Embryonic facial prominence (tissue), 1 donor: ENCODE results near the gene ABCF3.

Experiments
- DNase-seq: peaks from one replicate; pipeline ENCODE4 v3.0.0-alpha.2; 2016; ENCODE audit errors: extremely low spot score

ABCF3 gene

GRCh38 chr3:184167786-184168185 lies 18.2 kb upstream of the ABCF3 start:
- no peak for DNase-seq

DNA sequence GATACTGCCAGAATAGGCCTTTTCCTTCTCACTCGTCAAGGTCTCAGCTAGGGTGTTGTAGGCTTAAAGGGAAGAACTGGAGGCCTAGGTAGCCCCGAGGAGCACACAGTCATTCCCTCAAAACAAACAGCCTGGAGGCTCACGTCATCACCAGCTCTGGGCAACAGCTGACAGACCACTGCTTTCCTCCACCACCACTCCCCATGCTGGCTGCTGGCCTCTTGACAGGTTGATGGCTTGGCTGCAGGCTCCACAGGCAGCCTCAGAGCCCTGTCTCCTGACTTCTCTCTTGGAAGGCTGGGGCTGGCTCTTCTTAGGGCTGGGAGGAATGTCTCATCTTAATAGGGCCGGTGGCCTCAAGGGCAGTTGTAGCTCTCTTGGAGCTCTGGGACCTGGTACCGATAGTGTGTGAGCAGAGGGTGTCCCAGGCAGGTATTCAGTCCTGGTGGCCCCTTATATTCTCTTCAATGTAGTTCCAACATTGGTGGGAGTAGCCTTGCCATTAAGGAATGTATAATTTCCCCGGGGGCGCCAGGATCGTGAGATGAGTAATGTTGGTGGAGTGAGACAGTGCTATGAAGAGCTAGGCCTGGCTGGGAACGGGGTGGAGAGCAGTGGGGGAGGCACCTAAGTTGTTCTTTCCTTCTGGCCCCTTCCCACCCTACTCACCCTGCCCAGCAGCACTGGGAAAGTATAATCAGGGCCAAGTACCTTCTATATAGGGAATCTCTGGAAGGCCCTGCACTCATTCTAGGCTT lies 17.5 kb upstream of the ABCF3 start:
- no peak for DNase-seq

GRCh38 chr3:184169896-184170875 lies 15.8 kb upstream of the ABCF3 start:
- no peak for DNase-seq

- no peak for DNase-seq
These were observed 14.4 kb upstream of the ABCF3 start for GRCh38 chr3:184171562-184171961.

DNA sequence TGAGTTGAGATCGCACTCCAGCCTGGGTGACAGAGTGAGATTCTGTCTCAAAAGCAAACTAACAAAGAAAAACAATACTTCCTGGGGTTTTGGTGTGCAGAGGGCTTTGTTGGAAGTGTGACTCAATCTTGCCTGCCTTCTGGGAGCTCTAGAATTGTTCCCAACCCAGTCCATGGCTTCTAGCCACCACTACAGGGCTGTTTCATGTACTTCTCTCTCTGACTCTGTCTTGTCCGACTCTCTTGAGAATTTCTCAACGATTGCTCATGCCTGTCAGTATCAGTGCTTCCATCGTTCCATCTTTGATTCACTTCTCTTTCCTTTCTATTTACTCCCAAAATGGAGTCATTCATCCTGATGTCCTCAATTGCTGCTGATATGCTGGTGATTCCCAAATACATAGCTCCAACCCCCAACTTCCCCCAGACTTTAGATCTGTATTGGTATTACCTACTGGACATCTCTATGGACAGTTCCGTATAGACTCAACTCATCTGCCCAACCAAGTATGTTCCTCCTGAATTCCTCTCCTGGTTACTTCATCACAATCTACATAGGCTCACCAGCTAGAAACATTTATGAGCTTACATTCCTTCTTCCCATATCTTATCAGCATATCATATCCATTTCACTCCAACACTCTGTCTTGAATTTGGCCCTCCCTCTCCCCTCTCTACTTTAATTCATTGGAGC lies 13.2 kb upstream of the ABCF3 start:
- DNase-seq: no peak

GRCh38 chr3:184173374-184173722 lies 12.7 kb upstream of the ABCF3 start:
- DNase-seq: no peak

GRCh38 chr3:184174284-184174645 lies 11.7 kb upstream of the ABCF3 start:
- DNase-seq: no peak

- DNase-seq: peak; percentile 99
These were observed 11.1 kb upstream of the ABCF3 start, which contains the start of gene AP2M1 for GRCh38 chr3:184174646-184175492. Gene AP2M1 (plus strand): TSS chr3:184174855. CDS start chr3:184176994, 2,139 bp downstream.

DNA sequence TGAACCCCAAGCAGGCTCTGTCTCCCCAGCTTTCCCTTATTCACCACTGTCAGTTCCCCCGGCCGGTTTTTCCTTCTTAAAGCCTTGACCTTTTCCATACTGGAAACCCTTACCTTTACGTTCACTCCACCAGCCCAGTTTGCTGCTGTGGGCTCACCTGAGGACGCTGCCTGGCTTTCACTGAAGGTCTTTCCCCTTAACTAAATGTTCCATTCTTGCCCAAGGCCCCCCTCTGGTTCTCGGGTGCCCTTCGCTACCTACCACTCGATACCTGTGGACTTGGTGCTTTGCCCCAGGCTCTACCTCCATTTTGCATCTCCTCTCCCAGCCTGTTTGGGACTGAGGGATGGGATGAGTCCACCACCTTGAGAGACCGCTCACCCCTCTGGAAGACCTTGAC lies 10.5 kb upstream of the ABCF3 start:
- no peak for DNase-seq

- DNase-seq: no peak
These were observed 10.0 kb upstream of the ABCF3 start for GRCh38 chr3:184175981-184176376.

DNA sequence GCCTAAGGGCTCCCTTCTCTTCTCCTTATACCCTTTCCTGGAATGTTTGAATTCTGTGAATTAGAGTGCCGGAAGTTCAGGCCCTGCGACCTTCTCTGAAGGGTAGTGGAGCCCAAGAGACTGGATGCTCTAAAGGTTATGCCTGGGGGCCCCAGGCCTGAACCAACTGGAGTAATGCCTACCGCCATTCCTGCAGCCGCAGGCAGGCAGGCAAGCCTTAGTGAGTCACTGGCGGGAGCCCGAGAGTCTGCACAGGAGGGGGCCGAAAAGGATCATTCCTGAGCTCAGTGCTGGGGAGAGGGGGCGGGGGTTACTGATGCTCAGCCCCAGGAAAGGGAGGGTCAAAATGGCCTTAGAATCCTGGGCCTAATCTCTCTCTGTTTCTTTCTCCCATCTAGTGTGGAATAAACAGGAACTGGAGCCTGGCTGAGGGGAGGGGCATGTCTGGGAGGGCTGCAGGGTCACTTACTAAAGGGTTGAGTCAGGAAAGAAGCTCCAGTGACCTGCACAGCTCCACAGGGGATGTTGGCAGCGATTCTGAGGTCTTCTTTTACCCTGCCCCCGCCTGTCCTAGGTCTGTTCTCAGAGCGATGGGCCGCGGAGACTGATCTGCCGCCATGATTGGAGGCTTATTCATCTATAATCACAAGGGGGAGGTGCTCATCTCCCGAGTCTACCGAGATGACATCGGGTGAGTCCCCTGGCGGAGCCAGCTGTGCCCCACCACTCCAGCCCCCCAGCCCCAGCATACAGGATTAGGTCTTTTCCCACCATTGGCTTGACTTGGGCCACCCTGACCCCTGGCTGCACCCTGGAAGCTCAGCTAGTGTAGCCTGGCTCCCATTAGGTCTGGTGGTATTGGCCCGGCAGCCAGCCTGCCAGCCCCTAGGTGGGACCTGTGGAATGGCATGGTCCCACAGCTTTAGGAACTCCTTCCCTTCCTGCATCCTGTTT lies 9.3 kb upstream of the ABCF3 start:
- DNase-seq: no peak

GRCh38 chr3:184177331-184177731 lies 8.7 kb upstream of the ABCF3 start:
- DNase-seq: no peak

DNA sequence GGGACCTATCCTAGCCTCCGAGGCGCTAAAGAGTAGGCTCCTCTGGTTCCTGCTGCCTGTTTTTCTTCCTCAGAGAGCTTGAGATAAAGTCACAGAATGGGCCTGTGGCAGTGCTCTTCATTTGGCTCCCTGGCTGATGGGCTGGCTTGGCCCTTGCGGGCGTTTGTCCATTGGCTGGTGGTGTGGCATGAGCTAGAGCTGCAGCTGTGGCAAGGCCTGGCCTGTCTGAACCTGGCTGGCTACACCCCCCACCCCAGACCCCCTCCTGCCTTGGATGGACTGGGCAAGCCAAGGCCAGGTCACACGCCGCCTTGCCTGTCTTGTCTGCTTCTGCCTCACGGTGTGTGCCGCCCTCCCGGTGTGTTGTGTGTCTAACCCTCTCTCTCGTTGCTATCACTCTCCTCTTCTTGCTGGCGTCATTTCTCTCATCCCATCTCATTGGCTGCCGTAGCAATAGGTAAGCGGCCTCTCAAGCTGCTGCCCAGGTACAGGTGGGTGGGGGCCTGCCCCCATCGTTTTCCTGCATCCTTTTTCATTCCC lies 8.2 kb upstream of the ABCF3 start:
- DNase-seq: no peak

DNA sequence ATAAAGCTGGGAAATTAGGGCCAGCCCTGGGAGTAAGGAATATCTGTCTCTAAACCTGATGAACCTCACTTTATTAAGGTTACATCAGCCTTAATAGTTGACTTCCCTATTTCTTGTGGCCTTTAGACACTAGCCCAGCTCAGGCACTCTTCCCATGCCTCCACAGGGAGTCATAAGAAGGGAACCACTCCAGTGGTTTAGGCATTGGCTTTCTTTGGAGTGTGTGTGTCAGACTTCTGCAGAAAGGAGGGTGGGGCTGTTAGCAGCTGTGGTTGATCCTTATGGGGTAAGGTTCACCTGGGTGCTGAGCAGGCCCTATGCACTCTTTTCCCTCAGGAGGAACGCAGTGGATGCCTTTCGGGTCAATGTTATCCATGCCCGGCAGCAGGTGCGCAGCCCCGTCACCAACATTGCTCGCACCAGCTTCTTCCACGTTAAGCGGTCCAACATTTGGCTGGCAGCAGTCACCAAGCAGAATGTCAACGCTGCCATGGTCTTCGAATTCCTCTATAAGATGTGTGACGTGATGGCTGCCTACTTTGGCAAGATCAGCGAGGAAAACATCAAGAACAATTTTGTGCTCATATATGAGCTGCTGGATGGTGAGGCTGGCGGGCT lies 7.4 kb upstream of the ABCF3 start:
- no peak for DNase-seq

GRCh38 chr3:184180165-184180564 lies 5.8 kb upstream of the ABCF3 start:
- no peak for DNase-seq

- no peak for DNase-seq
These were observed 4.4 kb upstream of the ABCF3 start for GRCh38 chr3:184181596-184181995.

GRCh38 chr3:184183679-184184078 lies 2.3 kb upstream of the ABCF3 start:
- no peak for DNase-seq

DNA sequence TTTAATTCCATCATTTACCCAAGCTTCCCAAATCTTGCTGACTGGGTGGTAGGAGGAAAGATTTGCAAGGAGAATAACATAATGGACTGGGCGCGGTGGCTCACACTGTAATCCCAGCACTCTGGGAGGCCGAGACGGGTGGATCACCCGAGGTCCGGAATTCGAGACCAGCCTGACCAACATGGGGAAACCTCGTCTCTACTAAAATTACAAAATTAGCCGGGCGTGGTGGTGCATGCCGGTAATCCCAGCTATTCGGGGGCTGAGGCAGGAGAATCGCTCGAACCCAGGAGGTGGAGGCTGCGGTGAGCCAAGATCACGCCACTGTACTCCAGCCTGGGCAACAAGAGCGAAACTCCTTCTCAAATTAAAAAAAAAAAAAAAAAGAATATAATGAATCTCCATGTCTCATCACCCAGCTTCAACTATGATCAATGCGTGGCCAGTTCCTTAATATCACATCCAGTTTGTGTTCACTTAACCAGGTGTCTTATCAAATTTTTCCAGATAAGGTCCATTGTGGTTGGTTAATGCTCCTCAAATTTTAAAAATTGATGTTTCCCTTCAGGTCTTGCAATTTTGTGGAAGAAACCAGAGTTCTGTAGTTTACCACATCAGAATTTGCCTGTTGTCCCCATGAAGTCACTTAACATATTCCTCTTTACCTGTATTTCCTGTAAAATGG lies 1.3 kb upstream of the ABCF3 start:
- no peak for DNase-seq
